Upper lobe of left lung (tissue), 4 donors: ENCODE measurements around the gene GSTM2.

ENCODE experiments used
- POLR2AphosphoS5 ChIP-seq, 2 donors: sonication (generic); formaldehyde crosslinking; IDR thresholded peaks; one replicate each; pipeline ENCODE4 v1.5.1; 2017; ENCODE audit warnings: antibody characterized with exemption in 2 of 2
- TF ChIP-seq, protein P1 (sequence below), 6 experiments: fragments of 450-650 bp in 4 of 6; fragments of 200-600 bp in 2 of 6; sonication (generic) in 2 of 6; IDR thresholded peaks; one replicate each; pipeline ENCODE4 v1.5.1; 2016 to 2019; ENCODE audit warnings: antibody characterized with exemption in 6 of 6

DNA sequence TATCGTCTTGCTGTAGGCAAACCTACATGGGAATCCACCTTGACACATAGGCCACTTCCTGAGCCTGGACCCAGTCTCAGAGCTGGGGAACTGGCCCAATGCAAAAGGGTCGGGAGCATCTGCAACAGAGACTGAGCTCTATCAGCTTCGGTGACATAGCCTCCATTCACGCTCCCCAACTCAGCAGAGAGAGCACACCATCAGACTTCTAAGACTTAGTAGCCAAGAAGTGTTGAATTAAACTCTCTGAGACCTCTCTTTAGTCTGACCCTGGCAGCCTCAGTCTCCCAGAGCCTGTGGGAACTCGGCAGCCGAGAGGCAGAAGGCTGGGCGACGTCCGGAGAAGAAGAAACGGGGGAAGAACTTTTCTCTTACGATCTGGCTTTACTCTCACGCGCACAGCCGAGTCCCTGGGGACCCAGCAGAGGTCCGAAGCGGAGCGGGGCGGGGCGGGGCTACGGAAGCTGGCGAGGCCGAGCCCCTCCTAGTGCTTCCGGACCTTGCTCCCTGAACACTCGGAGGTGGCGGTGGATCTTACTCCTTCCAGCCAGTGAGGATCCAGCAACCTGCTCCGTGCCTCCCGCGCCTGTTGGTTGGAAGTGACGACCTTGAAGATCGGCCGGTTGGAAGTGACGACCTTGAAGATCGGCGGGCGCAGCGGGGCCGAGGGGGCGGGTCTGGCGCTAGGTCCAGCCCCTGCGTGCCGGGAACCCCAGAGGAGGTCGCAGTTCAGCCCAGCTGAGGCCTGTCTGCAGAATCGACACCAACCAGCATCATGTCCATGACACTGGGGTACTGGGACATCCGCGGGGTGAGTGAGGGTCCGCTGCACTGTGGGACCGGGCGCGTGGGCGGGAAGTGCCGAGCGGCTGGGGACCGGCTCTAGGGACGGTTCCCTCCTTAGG is 12.0 kb upstream of the GSTM2 start, which contains the start of gene GSTM4:
- TF ChIP-seq, protein P1, sequence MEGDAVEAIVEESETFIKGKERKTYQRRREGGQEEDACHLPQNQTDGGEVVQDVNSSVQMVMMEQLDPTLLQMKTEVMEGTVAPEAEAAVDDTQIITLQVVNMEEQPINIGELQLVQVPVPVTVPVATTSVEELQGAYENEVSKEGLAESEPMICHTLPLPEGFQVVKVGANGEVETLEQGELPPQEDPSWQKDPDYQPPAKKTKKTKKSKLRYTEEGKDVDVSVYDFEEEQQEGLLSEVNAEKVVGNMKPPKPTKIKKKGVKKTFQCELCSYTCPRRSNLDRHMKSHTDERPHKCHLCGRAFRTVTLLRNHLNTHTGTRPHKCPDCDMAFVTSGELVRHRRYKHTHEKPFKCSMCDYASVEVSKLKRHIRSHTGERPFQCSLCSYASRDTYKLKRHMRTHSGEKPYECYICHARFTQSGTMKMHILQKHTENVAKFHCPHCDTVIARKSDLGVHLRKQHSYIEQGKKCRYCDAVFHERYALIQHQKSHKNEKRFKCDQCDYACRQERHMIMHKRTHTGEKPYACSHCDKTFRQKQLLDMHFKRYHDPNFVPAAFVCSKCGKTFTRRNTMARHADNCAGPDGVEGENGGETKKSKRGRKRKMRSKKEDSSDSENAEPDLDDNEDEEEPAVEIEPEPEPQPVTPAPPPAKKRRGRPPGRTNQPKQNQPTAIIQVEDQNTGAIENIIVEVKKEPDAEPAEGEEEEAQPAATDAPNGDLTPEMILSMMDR (IDR thresholded peaks at IDR 0.05) = peak in 3 of 6 experiments; percentile 7 to 32 (median 17)
- TF ChIP-seq POLR2AphosphoS5 (IDR thresholded peaks at IDR 0.05) = peak; percentile 60 to 63
